OCI-LY1 (cell line): ENCODE results near the gene TNFSF15.

Experiments used
- EZH2 ChIP-seq: fragments of 200-600 bp; sonication (generic), shearing (Covaris generic); IDR thresholded peaks from 2 replicates; pipeline ENCODE4 v1.8.0; 2017; ENCODE audit warnings: borderline replicate concordance, mixed run types, mild to moderate bottlenecking, antibody characterized with exemption, low read length, moderate library complexity, mixed read lengths
- TF ChIP-seq, protein P1 (sequence below): fragments of 200-600 bp; sonication (generic), shearing (Covaris generic); IDR thresholded peaks from 2 replicates; pipeline ENCODE4 v1.5.1; 2017; ENCODE audit warnings: mild to moderate bottlenecking, antibody characterized with exemption, low read length, moderate library complexity, mixed read lengths

GRCh38 chr9:114834386-114834785 lies 28.5 kb upstream of the TNFSF15 start:
- TF ChIP-seq, protein P1, sequence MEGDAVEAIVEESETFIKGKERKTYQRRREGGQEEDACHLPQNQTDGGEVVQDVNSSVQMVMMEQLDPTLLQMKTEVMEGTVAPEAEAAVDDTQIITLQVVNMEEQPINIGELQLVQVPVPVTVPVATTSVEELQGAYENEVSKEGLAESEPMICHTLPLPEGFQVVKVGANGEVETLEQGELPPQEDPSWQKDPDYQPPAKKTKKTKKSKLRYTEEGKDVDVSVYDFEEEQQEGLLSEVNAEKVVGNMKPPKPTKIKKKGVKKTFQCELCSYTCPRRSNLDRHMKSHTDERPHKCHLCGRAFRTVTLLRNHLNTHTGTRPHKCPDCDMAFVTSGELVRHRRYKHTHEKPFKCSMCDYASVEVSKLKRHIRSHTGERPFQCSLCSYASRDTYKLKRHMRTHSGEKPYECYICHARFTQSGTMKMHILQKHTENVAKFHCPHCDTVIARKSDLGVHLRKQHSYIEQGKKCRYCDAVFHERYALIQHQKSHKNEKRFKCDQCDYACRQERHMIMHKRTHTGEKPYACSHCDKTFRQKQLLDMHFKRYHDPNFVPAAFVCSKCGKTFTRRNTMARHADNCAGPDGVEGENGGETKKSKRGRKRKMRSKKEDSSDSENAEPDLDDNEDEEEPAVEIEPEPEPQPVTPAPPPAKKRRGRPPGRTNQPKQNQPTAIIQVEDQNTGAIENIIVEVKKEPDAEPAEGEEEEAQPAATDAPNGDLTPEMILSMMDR, result no peak
- no peak for TF ChIP-seq EZH2
